OCI-LY1 (cell line): ENCODE results near the gene GCC2.
A peak's percentile ranks its signal among the peaks of the same experiment; 100 is the strongest.

Experiments
- H2AFZ ChIP-seq: fragments of 200-600 bp; sonication (generic), shearing (Covaris generic); 2 replicates; pipeline ENCODE4 v1.6.0; 2014; ENCODE audit warnings: antibody characterized with exemption, mild to moderate bottlenecking, low read length
- H3F3A ChIP-seq: fragments of 200-600 bp; sonication (generic), shearing (Covaris generic); 2 replicates; pipeline ENCODE4 v1.6.0; 2014; ENCODE audit warnings: mild to moderate bottlenecking, antibody characterized with exemption, low read length, moderate library complexity; ENCODE audit not compliant: insufficient read depth
- H3K27ac ChIP-seq: fragments of 200-600 bp; sonication (generic); 2 replicates; pipeline ENCODE4 v1.5.1; 2014; ENCODE audit warnings: low read length, mixed run types, mild to moderate bottlenecking, low read depth; ENCODE audit not compliant: poor library complexity, severe bottlenecking
- H3K27me3 ChIP-seq: fragments of 200-600 bp; sonication (generic); 2 replicates; pipeline ENCODE4 v1.6.0; 2014; ENCODE audit warnings: antibody characterized with exemption, mild to moderate bottlenecking, low read length, moderate library complexity; ENCODE audit not compliant: insufficient read depth
- H3K36me3 ChIP-seq: fragments of 200-600 bp; sonication (generic); 2 replicates; pipeline ENCODE4 v1.6.1; 2014; ENCODE audit warnings: mild to moderate bottlenecking, antibody characterized with exemption, low read length, moderate library complexity, mixed read lengths; ENCODE audit not compliant: insufficient read depth
- H3K4me1 ChIP-seq: fragments of 200-600 bp; sonication (generic); 2 replicates; pipeline ENCODE4 v1.5.1; 2014; ENCODE audit warnings: mild to moderate bottlenecking, low read length, moderate library complexity; ENCODE audit not compliant: insufficient read depth, severe bottlenecking
- H3K4me2 ChIP-seq: fragments of 200-600 bp; sonication (generic), shearing (Covaris generic); 2 replicates; pipeline ENCODE4 v1.6.1; 2014; ENCODE audit warnings: low read length
- H3K4me3 ChIP-seq: fragments of 200-600 bp; sonication (generic); 2 replicates; pipeline ENCODE4 v1.5.1; 2014; ENCODE audit warnings: low read length, low read depth, mild to moderate bottlenecking, mixed read lengths; ENCODE audit not compliant: poor library complexity, severe bottlenecking
- H3K79me2 ChIP-seq: fragments of 200-600 bp; shearing (Covaris generic); 2 replicates; pipeline ENCODE4 v1.6.1; 2016; ENCODE audit warnings: mixed run types, low read length, mixed read lengths; ENCODE audit not compliant: insufficient read depth
- H3K9ac ChIP-seq: fragments of 200-600 bp; sonication (generic), shearing (Covaris generic); 2 replicates; pipeline ENCODE4 v1.6.1; 2014; ENCODE audit warnings: mild to moderate bottlenecking, low read length, mixed read lengths
- H3K9me2 ChIP-seq: fragments of 200-600 bp; sonication (generic), shearing (Covaris generic); 2 replicates; pipeline ENCODE4 v1.6.1; 2014; ENCODE audit warnings: low read depth, mild to moderate bottlenecking, low read length, mixed read lengths
- H3K9me3 ChIP-seq: fragments of 200-600 bp; shearing (Covaris generic); 2 replicates; pipeline ENCODE4 v1.6.1; 2014; ENCODE audit warnings: low read length, mixed read lengths
- H4K20me1 ChIP-seq: fragments of 200-600 bp; sonication (generic), shearing (Covaris generic); 2 replicates; pipeline ENCODE4 v1.6.0; 2016; ENCODE audit warnings: mild to moderate bottlenecking, low read length; ENCODE audit not compliant: insufficient read depth
- CTCF ChIP-seq: fragments of 200-600 bp; sonication (generic), shearing (Covaris generic); IDR thresholded peaks from 2 replicates; pipeline ENCODE4 v1.5.1; 2017; ENCODE audit warnings: mild to moderate bottlenecking, antibody characterized with exemption, low read length, moderate library complexity, mixed read lengths
- EZH2 ChIP-seq: fragments of 200-600 bp; sonication (generic), shearing (Covaris generic); IDR thresholded peaks from 2 replicates; pipeline ENCODE4 v1.8.0; 2017; ENCODE audit warnings: borderline replicate concordance, mixed run types, mild to moderate bottlenecking, antibody characterized with exemption, low read length, moderate library complexity, mixed read lengths

Gene GCC2

GRCh38 chr2:108536133-108536780, 87.3 kb downstream of the GCC2 start:
- Histone ChIP-seq H3K4me3 (no peak overlapping the region), H3F3A (no peaks in the 10 kb centered on the region), H3K79me2 (peaks cover 7% of the 10 kb centered on the region), H2AFZ (no peak overlapping the region), H3K9ac (no peak overlapping the region), H4K20me1 (no peaks in the 10 kb centered on the region), H3K27ac (no peak overlapping the region), H3K27me3 (no peaks in the 10 kb centered on the region), H3K9me3 (no peaks in the 10 kb centered on the region), H3K9me2 (no peaks in the 10 kb centered on the region), H3K4me1 (peaks cover 28% of the 10 kb centered on the region), H3K36me3 (no peaks in the 10 kb centered on the region), H3K4me2 (0 out of 2 replicates have a peak overlapping the region, but pooled peaks have one; percentile 92)
- TF ChIP-seq CTCF (no peak), EZH2 (no peak)

- Histone ChIP-seq H3K4me2 (no peak overlapping the region), H3K9me2 (no peaks in the 10 kb centered on the region), H4K20me1 (no peaks in the 10 kb centered on the region), H3K4me1 (peaks cover 28% of the 10 kb centered on the region), H3K9ac (no peak overlapping the region), H3K79me2 (peaks cover 7% of the 10 kb centered on the region), H3F3A (no peaks in the 10 kb centered on the region), H3K4me3 (no peak overlapping the region), H3K27me3 (no peaks in the 10 kb centered on the region), H2AFZ (no peak overlapping the region), H3K36me3 (no peaks in the 10 kb centered on the region), H3K9me3 (no peaks in the 10 kb centered on the region), H3K27ac (no peak overlapping the region)
- TF ChIP-seq EZH2 (no peak), CTCF (no peak)
Measured at GRCh38 chr2:108536911-108537310, 87.9 kb downstream of the GCC2 start.

- Histone ChIP-seq H3K36me3 (peaks cover 6% of the 10 kb centered on the region; the same call in 1 of the 2 replicates), H3K9me3 (no peaks in the 10 kb centered on the region), H3F3A (no peaks in the 10 kb centered on the region), H3K79me2 (peaks cover 7% of the 10 kb centered on the region), H2AFZ (no peak overlapping the region), H3K4me1 (peaks cover 24% of the 10 kb centered on the region), H3K9ac (no peak overlapping the region), H3K4me3 (no peak overlapping the region), H3K4me2 (no peak overlapping the region), H3K27ac (no peak overlapping the region), H3K9me2 (no peaks in the 10 kb centered on the region), H4K20me1 (no peaks in the 10 kb centered on the region), H3K27me3 (no peaks in the 10 kb centered on the region)
- TF ChIP-seq CTCF (no peak), EZH2 (no peak)
Measured at GRCh38 chr2:108538000-108538625, 89.1 kb downstream of the GCC2 start.
